HT-29 (cell line): Measurements from ENCODE around the gene DNAJC15. TPM values are rescaled to one million over a fixed set of nuclear protein-coding genes. Genes with fewer than 3 reads are reported as not detected.

Experiments used
- DNase-seq: peaks from one replicate; pipeline ENCODE4 v3.0.0-alpha.2; 2015; ENCODE audit warnings: low spot score
- total RNA-seq: library from RNA; depleted of rRNA; stranded (reverse); fragments of >200 nt; shearing (Covaris generic); gene quantifications from 2 replicates; pipeline ENCODE4 v1.2.3, GENCODE V29; 2014

DNAJC15 gene
- total RNA-seq, 1 experiment from 2014 or later = 7.2 TPM

DNA sequence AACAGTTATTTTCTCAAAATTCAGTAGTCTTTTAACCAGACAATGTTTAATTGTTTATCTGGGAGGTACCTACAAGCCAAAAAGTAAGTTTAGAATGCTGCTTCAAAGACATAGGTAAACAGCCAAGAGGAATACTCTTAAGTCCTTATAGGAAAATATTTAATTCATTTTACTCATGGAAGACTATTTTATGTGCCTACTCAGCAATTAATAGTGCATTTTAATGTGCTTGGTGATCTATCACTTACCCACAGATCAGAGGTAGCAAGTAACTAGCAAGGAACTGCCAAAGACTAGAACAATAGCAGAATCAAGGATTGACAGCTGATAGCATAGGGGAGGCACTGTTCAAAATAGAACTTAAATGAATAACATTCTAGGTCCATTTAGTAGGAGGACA lies 60.4 kb downstream of the DNAJC15 start:
- DNase-seq = no peak

DNA sequence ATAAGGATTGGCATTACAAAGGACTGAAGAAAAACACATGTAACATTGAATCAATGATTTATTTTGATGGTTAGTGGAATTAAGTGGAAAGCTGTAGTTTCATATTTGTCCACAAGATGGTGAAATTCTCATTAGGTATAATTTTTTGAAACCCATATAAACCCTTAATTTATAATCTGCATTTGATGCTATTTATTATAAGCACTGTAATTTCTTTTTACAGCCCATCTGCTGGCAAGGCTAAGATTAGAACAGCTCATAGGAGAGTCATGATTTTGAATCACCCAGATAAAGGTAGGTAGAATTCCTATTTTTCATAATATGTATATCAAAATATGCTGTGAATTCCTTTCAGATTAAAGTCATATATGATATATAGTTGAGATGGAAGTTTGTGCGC lies 62.2 kb downstream of the DNAJC15 start:
- peak; percentile 68 for DNase-seq

DNA sequence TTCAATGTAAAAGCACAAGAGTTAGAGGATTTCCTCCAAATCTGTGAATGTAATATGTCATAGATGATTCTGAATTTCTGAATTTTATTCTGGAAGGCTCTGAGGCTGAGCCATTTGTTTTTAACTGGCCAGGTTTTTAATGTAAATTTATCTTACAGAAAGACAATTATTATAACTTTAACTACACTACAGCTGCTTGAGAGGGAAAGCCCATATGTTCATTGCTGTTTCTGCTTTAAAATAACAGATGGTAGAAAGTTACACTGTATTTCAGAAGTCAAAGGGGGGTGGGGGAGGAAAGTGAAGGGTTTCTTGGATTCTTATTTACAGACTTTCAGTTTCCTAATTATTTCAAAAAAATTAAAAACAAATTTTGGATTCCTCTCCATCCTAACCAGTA lies 62.8 kb downstream of the DNAJC15 start:
- no peak for DNase-seq

DNA sequence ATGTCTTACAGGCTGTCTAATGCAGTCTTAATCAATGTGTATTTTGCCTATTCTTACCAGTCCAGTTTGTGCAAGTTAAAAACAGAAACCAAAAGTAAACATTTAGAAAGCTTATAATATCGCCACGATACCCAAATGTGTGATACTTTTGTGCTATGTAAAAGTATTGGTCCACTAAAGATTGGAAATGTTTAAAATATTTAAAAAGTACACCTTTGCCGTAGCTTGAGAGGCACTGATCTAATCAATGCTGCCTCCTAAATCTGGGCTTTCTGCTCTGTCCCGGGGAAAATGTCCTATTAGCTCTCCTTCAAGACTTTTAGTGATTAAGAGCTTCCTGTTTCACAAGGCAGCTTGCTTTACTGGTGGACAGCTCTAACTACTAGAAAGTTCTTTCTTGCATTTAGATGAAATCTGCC lies 64.7 kb downstream of the DNAJC15 start:
- no peak for DNase-seq

DNA sequence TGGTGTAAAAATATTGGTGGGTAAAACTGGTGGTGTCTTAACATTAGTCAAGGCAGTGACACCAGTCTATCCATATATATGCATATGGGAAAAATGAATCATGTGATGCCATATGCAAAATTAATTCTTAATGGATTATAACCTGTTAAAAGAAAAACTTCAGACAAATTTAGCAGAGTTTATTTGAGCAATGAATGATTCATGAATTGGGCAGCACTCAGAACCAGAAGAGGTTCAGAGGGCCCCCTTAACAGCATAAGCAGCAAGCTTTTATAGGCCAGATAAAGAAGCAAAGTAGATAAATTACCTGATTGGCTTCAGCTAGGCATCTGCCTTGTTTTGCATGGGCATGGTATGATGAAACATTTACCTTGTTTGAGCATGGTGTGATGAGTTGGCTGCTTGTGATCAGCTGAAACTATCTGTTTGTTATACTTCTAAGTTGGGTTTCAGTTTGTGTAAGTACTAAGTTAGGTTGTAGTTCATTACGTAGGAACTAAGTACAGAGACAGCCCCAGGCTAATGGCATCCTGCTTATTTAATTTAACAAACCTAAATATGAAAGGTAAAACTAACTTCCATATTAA lies 66.6 kb downstream of the DNAJC15 start:
- DNase-seq = no peak

DNA sequence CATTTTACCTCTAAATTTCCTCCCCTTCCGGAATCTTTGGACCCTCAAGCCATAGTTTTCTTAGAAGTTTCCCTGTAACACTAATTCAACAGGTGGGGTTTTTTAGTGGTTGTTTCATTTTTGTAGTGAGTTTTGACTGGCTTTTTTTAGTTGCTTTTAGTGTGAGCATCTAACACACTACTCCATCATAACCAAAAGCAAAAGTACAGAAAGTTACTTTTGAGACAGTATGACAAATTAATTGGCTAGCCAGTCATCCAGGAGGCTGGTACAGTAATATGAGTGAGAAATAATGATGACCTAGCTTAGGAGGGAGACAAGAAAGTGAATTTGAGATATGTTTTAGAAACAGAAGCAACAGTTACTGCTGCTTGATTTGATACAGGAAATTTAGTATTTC lies 71.5 kb downstream of the DNAJC15 start:
- no peak for DNase-seq

DNA sequence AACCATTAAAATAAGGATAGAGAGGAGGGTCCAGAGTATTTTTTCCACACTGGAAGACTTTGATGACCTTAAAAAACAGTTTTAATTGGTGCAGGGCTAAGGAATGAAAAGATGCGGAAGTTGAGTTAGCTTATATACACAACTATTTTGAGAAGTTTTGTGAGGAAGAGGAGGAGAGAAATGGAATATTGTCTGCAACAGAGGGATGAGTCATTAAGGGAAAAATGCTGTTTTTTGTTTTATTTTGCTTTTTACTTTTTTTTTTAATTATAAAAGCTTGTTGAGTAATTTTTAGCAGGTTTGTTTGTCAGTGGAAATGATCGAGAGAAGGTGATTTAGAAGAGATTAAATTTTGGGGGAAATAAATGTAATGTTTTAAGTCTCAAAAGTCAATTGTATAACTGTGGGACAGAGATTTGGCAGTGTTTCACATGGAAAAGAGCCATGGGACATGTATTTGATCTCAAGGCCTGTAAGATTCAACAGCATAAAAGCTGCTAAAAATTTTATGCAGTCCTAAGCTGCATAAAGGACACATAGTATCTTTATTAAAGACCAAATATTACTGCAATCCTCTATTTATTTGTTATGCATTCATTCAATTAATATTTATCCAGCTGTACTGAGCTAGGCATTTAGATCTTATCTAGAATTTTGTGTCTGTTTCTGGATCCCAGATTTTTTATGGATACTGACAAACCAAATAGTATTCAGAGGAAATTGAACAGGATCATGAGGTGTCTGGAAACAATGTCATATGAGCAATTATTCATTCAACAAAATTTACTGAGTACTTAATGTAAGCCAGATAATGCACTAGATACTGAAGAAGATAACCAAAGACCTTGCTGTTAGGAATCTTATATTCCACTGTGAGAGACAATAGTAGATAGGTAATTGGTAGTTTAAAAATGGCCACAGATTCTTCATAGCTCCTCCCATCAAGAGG lies 72.7 kb downstream of the DNAJC15 start:
- no peak for DNase-seq

DNA sequence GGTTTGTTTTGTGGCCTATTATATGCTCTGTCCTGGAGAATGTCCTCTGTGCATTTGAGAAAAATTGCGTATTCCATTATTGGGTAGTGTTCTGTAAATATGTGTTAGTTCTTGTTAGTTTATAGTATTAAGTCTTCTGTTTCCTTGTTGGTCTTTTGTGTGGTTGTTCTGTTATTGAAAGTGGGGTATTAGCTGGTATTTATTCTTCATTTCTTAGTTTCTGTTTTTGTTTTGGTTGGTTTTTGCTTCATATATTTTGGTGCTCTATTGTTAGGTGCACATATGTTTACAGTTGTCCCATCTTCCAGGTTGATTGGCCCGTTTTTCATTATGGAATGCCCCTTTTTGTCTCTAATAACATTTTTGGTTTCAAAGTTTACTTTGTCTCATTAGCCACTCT lies 77.3 kb downstream of the DNAJC15 start:
- no peak for DNase-seq

DNA sequence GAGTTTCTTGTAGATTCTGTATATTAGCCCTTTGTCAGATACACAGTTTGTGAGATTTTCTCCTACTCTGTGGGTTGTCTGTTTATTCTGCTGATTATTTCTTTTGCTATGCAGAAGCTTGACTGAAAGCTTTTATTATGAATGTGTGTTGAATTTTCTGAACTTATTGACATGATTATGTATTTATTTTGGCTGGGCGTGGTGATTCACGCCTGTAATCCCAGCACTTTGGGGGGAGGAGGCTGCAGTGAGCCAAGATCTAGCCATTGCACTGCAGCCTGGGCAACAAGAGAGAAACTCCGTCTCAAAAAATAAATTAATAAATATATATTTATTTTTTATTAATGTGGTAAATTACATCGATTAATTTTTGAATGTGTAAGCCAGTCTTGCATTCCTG lies 78.9 kb downstream of the DNAJC15 start:
- no peak for DNase-seq

DNA sequence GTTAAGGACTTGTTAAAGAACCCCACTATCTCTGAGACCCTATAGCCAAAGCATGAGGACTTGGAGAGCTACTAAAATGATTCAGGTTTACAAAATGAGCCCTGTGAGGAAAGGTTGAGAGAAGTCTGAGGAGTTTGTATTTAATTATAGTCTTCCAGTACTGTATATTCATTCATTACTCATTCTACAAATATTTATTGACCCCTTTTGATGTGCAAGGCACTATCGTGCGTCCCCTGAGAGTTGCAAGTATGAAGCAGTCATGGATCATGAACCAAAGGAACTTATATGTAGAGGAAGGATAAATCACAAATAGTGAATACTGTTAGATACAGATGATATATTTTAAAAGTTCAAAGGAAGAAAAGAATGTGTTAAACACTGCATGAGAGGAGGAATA lies 84.4 kb downstream of the DNAJC15 start:
- DNase-seq = no peak

DNA sequence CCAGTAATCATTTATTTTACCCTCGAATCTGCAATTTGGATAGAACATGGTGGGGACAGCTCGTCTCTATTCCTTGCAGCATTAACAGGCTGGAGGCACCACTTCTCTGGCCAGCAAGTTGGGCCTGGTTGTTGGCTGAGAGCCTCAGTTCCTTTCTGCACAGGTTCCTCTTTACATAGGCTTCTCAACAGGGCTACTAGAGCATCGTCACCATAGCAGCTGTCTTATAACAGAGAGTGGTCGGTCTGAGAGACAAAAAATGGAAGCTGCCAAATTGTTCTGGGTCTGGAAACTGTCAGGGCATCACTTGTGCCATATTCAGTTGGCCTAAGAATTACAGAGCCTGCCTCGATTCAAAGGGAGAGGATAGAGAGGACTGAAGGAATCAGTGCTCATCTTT lies 86.7 kb downstream of the DNAJC15 start:
- DNase-seq = no peak

DNA sequence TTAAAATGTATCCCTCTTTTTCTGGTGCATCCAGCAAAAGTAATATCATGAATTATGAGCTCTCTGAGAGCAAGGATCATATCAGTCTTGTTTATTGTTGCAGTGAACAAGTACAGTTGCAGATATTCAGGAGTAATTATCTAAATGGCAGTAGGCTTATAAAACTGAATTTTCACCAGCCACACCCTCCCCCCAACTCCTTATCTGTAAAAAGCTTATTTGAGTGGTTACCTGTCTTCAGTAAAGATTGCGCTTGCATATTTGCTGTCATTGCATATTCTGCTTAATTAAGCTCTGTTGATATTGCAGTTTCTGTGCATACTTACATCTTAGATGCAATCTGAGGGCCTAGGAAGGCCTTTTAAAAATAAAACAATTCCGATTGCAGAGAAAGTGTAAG lies 87.3 kb downstream of the DNAJC15 start:
- no peak for DNase-seq

DNA sequence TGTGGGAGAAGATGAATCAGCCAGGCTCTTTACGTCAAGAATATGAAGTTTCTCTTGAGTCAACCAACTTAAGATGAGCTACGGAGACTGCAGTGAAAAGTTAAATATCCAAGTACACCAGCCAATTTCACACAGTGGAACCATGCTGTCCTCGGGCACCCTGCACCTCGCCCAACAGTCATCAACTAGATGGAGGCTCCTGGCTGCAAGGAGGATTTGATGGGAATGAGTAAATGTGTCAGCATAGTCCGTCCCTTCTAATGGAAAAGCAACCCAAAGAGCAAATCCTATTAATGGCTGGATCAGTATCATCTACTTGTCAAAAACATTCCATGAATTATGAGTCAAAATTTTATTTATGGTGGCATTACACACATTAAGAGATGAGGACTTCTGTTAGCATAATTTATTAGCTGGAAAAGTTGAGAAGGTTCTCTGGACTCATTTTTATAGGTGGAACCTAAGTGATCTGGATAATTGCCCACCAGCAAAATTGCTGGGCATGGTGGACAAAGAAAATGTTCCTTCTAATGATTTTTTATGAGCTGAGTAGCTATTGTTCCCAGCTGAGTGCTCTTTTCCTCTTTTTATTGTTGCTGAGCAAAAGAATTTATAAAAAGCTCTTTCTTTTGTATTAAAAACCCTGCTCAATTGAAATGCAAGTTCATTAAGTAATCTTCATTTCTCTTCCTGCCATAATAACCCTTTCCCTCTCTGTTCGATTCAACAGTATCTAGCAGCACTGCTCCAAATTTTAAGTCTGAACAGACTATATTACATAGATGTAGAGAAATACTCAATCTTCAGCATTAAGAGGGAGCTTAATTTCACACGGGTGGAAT lies 88.4 kb downstream of the DNAJC15 start:
- DNase-seq = no peak

DNA sequence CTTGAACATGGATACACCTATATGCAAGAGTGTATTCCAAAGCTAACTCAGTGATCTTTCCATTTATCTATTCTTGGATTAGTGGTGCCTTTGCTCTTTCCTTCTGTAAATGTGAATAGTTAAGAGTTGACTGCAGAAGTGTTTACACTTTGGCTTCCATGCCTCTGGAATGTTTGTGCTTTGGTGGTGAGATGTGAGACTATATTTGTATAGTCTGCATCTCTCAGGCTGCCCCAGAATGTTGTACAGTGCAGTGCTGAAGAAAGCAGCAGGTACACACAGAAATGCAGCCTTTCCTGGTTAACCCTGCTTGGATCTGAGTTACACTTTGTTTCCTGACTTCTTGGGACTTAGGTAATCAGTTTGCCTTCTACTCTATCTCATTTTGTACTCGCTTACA lies 90.2 kb downstream of the DNAJC15 start:
- no peak for DNase-seq

DNA sequence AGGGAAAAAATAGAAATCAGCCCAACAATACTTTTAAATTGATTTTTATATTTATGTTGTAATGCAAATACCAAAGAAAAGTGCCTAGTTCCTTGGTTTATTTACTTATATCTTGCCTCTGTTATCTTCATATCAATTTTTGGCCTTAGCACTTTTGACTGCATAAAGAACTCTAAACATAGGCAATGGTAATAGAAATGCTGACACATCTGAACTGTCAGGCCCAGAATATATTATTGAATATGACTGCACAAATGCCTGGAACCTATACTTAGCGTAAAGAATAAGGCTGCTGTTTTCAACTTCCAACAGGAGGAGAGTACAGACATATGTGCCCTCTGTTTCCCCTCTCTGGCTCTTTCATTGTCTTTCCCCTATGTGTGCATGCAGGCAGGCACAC lies 91.1 kb downstream of the DNAJC15 start:
- DNase-seq = no peak

DNA sequence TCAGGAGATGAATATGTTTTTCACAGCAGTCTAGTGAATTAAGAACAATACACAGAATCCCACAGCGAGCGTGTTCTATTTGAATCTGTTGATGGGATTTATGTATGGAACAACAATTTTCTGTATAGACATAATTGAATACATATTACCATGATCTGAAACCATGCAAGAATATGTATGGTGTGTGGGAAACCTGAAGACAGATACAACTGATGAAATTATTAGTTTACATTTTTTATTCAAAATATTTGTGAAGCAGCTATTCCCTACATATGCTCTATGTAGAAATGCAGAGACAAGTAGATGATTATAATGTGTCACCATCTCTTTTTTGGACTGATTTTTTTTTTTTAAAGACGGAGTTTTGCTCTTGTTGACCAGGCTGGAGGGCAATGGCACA lies 91.8 kb downstream of the DNAJC15 start:
- no peak for DNase-seq

DNA sequence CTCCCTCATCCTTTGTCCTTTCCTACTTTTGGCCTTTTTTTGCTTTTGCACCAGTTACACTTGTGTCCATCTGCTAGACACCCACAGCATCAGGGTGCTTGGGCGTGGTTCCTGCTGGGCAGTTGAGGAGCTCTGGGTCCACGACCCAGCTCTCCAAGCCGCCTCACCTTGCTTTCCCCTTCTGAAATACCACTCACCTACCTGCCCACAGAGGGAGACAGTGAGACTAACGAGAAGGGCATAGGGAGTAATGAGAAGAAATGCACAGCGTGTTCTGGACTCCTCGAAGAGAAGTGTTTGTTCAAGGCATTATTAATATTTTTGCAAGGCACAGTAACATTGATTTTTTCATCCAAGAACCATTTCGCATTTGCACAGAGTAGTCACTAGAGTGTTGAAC lies 92.9 kb downstream of the DNAJC15 start:
- peak; percentile 15 for DNase-seq

DNA sequence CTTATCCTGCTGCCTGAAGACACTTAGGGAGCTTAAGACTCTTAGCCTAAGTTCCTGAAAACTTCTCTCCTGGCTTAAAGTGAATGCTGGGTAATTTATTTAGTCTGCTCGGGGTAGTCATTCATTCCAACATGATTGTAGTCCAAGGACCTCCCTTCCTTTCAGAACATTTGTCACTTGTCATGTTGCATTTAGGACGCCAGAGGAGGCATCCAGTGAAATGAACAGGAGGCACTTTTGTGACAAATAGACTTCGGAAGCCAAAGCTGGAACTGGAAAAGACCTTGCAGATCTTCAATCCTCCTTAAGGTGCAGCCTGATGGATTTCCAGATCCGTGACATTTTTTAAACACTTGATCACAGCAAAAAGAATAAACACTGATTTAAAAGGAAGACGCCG lies 95.1 kb downstream of the DNAJC15 start:
- no peak for DNase-seq

DNA sequence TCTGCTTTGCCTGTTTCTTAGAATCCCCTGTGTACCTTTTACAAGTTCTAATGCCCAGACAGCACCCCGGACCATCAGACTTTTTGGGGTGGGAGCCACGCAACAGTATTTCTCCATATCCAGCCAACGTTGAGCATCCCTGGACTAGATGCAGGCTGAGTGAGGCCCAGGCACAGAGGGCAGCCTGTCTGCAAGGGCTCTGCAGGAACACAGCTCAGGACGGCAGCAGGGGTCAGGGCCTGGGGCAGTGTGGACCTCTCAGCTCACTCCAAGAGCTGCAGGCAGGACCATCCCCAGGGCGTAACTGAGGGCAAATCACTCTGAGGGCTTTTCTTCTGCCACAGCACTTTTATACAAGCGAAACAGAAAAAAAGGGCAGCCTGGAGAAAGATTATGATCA lies 95.8 kb downstream of the DNAJC15 start:
- no peak for DNase-seq

DNA sequence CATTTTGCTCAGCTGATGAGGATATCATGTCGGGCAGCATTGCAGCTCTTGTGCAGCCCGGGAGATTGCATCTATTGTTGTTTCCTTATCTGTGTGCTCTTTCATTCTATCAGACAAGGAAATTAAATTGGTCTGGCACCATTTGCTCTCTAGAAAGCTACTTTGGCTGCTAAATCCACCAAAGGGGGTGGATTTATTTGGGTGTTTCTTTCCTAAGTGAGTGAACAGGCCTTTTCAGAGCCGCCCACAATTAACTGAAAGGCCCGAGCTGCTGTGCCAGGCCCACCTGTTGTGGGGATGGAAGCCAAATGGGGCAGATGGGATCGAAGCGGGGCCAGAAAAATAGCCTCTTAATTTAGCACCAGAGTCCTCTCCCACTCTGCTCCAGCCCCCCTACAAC lies 99.4 kb downstream of the DNAJC15 start:
- DNase-seq = no peak

DNA sequence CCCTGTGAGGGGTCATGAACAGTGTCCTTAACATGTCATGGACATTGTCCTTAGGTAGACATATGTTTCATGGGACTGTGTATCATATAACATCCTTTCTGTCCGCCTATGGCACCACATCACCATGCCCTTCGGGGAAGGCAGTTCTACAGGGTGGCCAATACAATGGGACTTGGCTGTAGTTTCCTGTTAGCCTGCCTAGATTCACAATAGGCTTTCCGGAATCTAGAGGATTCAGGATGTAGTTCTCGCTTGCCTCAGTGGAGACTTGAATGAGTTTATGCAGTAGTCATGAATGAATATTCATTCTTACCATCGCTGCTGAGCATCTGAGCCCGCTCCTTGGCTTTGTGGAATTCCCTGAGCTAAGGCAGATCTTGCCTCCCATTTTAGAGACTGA lies 100.5 kb downstream of the DNAJC15 start:
- no peak for DNase-seq

DNA sequence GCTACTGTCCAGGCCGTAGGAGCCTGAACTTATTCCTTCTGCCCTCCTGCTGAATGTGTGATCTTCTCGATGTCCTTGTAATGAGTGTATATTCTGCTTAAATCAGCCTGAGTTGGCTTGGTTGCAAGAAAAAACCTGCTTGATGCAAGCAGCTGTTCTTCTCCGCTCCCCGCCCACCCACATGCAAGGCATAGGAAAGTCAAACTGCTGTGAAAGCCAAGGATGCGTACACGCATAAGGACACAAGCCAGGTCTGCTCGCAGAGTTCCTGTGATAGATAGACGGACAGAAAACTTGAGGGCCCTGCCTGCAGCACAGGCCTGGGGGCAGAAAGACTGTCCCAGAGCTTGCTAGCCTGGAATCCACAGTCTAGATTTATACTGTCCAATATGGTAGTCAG lies 101.1 kb downstream of the DNAJC15 start:
- DNase-seq = no peak
